ENCODE measurements around the gene GABRB3. TPM values are rescaled to one million over a fixed set of nuclear protein-coding genes. Genes with fewer than 3 reads are reported as not detected.

The GABRB3 gene
- total and polyA plus RNA-seq, 2 of the 8 experiments (the other 6 are each of a cell fraction or from before 2014, with no cell fraction given) = 98.8 to 163 TPM

DNA sequence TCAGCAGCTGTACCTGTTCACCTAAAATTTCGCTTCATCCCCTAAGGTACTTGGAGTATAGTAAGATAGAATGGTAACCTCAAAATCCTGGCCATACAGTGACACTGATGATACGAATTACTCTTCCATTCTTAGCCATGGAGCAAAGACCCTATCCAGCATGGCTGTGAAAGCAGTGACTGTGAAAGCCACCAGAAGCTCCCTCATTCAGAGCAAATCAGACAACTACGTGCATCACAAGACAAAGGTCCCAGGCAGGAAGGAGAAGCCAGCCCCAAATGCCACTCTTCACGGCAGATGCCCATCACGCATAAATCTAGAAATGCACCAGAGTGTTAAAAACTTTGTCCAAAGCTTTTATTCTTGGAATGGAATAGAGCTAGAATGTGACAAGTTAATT is 99.4 kb downstream of the GABRB3 start:
- Histone ChIP-seq H3K9ac (replicated peaks in 1 of 4; ENCODE audit: extremely low read depth in 1 of 4, low read depth in 3 of 4, low read length in 3 of 4) (no peak overlapping the region), H3K27ac (ENCODE audit: low read depth, low read length) (no peak overlapping the region), H3K4me1 (replicated peaks in 1 of 4; ENCODE audit: control insufficient read depth in 3 of 4, insufficient read depth in 4 of 4, low read length in 3 of 4) (peaks cover 0 to 10% (median 5%) of the 10 kb centered on the region in 4 experiments; a peak in 4 of 7 replicates), H3K23ac (ENCODE audit: insufficient read length) (no peak overlapping the region), H3K4me2 (ENCODE audit: insufficient read depth in 1 of 2, low read depth in 2 of 2, low read length in 2 of 2) (no peak overlapping the region), H3K4me3 (ENCODE audit: extremely low read depth in 1 of 4, insufficient read depth in 2 of 4, low read depth in 3 of 4, low read length in 4 of 4) (no peak overlapping the region), H4K8ac (ENCODE audit: extremely low read depth, insufficient read depth, low read length) (no peak overlapping the region), H3K4ac (replicated peaks; ENCODE audit: insufficient read length, low read depth, low read length) (no peak overlapping the region), H3K9me3 (ENCODE audit: insufficient read depth in 2 of 2, low read depth in 1 of 2, low read length in 1 of 2) (no peaks in the 10 kb centered on the region), H4K20me1 (replicated peaks in 1 of 2; ENCODE audit: control insufficient read depth in 1 of 2, insufficient read depth in 2 of 2, low read length in 2 of 2) (peaks cover 0 to 3% of the 10 kb centered on the region in 2 experiments), H3K79me2 (ENCODE audit: control insufficient read depth in 1 of 2, insufficient read depth in 2 of 2, low read length in 2 of 2) (peaks cover 0 to 83% of the 10 kb centered on the region in 2 experiments; a peak in 2 of 4 replicates), H2BK12ac (ENCODE audit: low read depth, low read length) (no peak overlapping the region), H3K79me1 (ENCODE audit: low read depth, low read length) (peaks cover 5% of the 10 kb centered on the region), H2BK15ac (ENCODE audit: low read length) (no peak overlapping the region), H2AK5ac (ENCODE audit: low read depth, low read length) (no peak overlapping the region), H4K5ac (ENCODE audit: insufficient read length, low read depth, low read length) (no peak overlapping the region), H3K14ac (ENCODE audit: insufficient read length) (no peak overlapping the region), H3K23me2 (ENCODE audit: low read depth, low read length) (no peaks in the 10 kb centered on the region), H2BK20ac (ENCODE audit: low read length) (no peak overlapping the region), H3K27me3 (replicated peaks in 1 of 4; ENCODE audit: control insufficient read depth in 3 of 4, extremely low read depth in 1 of 4, insufficient read depth in 3 of 4, low read length in 3 of 4) (no peaks in the 10 kb centered on the region), H3K36me3 (ENCODE audit: control insufficient read depth in 2 of 4, insufficient read depth in 4 of 4, low read length in 3 of 4) (no peaks in the 10 kb centered on the region; a peak in 1 of 8 replicates), H2BK5ac (ENCODE audit: low read depth, low read length) (no peak overlapping the region), H3K56ac (replicated peaks; ENCODE audit: insufficient read length, low read depth, low read length) (no peak overlapping the region), H3K18ac (ENCODE audit: extremely low read depth, low read length) (no peak overlapping the region), H2AFZ (ENCODE audit: low read length) (no peak overlapping the region), H2BK120ac (replicated peaks; ENCODE audit: low read depth, low read length) (no peak overlapping the region), H4K91ac (replicated peaks; ENCODE audit: insufficient read length, low read length) (no peak overlapping the region)
- DNase-seq (ENCODE audit: low read depth in 1 of 2, low spot score in 2 of 2) (no peak), FAIRE-seq (no peak)
- POLR2A ChIA-PET (ENCODE audit: partially characterized antibody) = no interaction called here
- CTCF ChIA-PET (ENCODE audit: partially characterized antibody) = interaction anchor here (0.7 to 1.0 kb wide), 3 partner anchors 22 to 890 kb away, joined by 3 read pairs; no protein-coding TSS in a partner anchor
- 89% methylated on average over 5 of the region's 5 CpGs; no CpG with 5 or more reads in 1 of the 2 experiments for WGBS, 2 experiments (ENCODE audit: extremely low coverage in 1 of 2, insufficient coverage in 1 of 2, insufficient read length in 1 of 2, insufficient replicate concordance in 2 of 2, low coverage in 1 of 2, low lambda C conversion rate in 2 of 2, missing lambda C conversion rate in 1 of 2)
- TF ChIP-seq CBX8 (IDR thresholded peaks at IDR 0.05; ENCODE audit: borderline replicate concordance, low read depth, low read length) (no peak), SP2 (IDR thresholded peaks at IDR 0.05; ENCODE audit: low read length) (no peak), SUZ12 (IDR thresholded peaks at IDR 0.05; ENCODE audit: low read length) (no peak), SIX5 (IDR thresholded peaks at IDR 0.05; ENCODE audit: low read depth, low read length) (no peak), RNF2 (IDR thresholded peaks at IDR 0.05; ENCODE audit: borderline replicate concordance, low read depth, low read length, missing control alignments, poor library complexity, severe bottlenecking) (no peak), RXRA (IDR thresholded peaks at IDR 0.05; ENCODE audit: insufficient read depth, low read depth, low read length) (no peak), ASH2L (IDR thresholded peaks at IDR 0.05; ENCODE audit: low read length) (no peak), NANOG (IDR thresholded peaks at IDR 0.05; ENCODE audit: insufficient read depth, low read depth, low read length, poor library complexity, severe bottlenecking) (no peak), SP4 (IDR thresholded peaks at IDR 0.05; ENCODE audit: low read length) (no peak), FOSL1 (IDR thresholded peaks at IDR 0.05; ENCODE audit: insufficient read depth, low read depth, low read length) (no peak), TAF7 (optimal IDR thresholded peaks at IDR 0.05; ENCODE audit: borderline replicate concordance, low read depth, low read length) (no peak), TAF1 (IDR thresholded peaks at IDR 0.05; ENCODE audit: low read depth, low read length) (no peak), TCF12 (IDR thresholded peaks at IDR 0.05; ENCODE audit: low read depth, low read length) (no peak)
- TF ChIP-seq, protein P1, sequence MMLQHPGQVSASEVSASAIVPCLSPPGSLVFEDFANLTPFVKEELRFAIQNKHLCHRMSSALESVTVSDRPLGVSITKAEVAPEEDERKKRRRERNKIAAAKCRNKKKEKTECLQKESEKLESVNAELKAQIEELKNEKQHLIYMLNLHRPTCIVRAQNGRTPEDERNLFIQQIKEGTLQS (IDR thresholded peaks at IDR 0.05; ENCODE audit: insufficient read depth, low read depth, low read length) = no peak

Measured in H1 (cell line).